MG63 (cell line): ENCODE data around the gene RNF133. TPM values are rescaled to one million over a fixed set of nuclear protein-coding genes. Genes with fewer than 3 reads are reported as not detected.

ENCODE experiments used
- DNase-seq: peaks from one replicate; pipeline ENCODE4 v3.0.0-alpha.2; 2020
- H3K27me3 ChIP-seq: fragments of 250-450 bp; sonication (Bioruptor Pico); 2 replicates; pipeline ENCODE4 v1.5.1; 2020; ENCODE audit warnings: mild to moderate bottlenecking, moderate library complexity
- H3K36me3 ChIP-seq: fragments of 250-450 bp; sonication (Bioruptor Pico); 2 replicates; pipeline ENCODE4 v1.5.1; 2020; ENCODE audit warnings: mild to moderate bottlenecking, moderate library complexity
- H3K4me3 ChIP-seq: fragments of 250-450 bp; sonication (Bioruptor Pico); 2 replicates; pipeline ENCODE4 v1.5.1; 2020; ENCODE audit warnings: mild to moderate bottlenecking, moderate library complexity
- H3K9me3 ChIP-seq: fragments of 250-450 bp; sonication (Bioruptor Pico); 2 replicates; pipeline ENCODE4 v1.5.1; 2020; ENCODE audit warnings: mild to moderate bottlenecking, moderate library complexity
- total RNA-seq: library from RNA; depleted of rRNA; stranded (reverse); fragments of >200 nt; shearing (Covaris generic); gene quantifications from 2 replicates; pipeline ENCODE4 v1.2.3, GENCODE V29; 2014; ENCODE audit warnings: low replicate concordance; rRNA removed

Gene RNF133
- total RNA-seq, 1 experiment from 2014 or later, result not detected

DNA sequence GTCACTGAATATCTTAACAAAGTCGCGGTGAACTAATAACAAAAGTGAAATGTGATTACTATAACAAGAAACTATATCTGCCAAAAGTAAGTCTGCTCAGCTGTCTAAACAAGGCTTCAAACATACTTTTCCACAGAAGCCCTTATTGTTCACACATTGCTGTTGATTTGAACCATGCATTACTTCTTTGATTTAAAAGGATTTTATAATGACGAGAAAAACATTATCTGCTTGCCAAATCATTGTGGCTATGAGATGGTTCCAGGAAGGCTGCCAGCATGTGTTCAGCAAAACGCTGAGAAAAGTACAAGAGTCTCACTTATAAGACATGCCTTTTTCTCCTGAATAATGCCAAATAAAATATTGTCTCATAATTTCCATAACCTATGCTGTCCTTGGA, 24.4 kb downstream of the RNF133 start:
- Histone ChIP-seq H3K36me3 (no peaks in the 10 kb centered on the region), H3K9me3 (no peaks in the 10 kb centered on the region), H3K27me3 (no peaks in the 10 kb centered on the region), H3K4me3 (no peak overlapping the region)
- DNase-seq, result peak; percentile 59

GRCh38 chr7:122673951-122674350, 25.0 kb downstream of the RNF133 start:
- Histone ChIP-seq H3K27me3 (no peaks in the 10 kb centered on the region), H3K4me3 (no peak overlapping the region), H3K36me3 (no peaks in the 10 kb centered on the region), H3K9me3 (no peaks in the 10 kb centered on the region)
- DNase-seq, result no peak

DNA sequence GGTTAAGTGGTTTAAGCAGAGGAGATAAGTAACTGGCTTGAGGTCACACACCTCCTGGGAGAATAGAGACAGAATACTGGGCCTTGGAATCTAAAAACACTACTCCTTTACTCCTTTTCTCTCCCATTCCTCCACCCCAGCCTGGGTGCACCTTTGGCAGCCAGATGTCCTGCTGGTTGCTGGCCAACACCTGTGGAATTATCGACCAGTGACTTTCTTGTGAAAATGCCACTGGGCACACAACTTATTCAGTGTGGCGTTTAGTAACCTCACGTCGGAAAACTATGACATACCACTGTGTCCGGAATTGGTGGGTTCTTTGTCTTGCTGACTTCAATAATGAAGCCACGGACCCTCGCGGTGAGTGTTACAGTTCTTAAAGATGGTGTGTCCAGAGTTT, 26.4 kb downstream of the RNF133 start:
- H3K36me3 ChIP-seq, result no peaks in the 10 kb centered on the region
- no peak overlapping the region for H3K4me3 ChIP-seq
- DNase-seq, result no peak
- H3K9me3 ChIP-seq, result no peaks in the 10 kb centered on the region
- H3K27me3 ChIP-seq, result no peaks in the 10 kb centered on the region

DNA sequence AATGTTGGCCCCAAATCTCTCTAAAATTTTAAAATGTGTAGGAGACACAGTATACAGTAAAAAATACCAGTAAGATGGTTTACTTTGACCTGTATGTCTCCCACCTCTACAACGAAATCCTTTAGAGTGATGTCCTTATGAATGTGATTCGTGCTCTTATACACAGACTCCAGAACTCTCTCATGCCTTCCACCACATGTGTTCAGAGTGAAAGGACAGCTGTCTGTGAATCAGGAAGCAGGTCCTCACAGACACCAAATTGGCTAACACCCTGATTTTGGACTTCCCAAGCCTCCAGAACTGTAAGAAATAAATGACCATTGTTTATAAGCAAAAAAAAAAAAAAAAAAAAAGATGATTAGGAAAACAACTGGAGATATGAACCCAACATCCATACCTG, 35.2 kb downstream of the RNF133 start:
- DNase-seq, result no peak
- H3K36me3 ChIP-seq, result no peaks in the 10 kb centered on the region
- no peak overlapping the region for H3K4me3 ChIP-seq
- H3K27me3 ChIP-seq, result no peaks in the 10 kb centered on the region
- no peaks in the 10 kb centered on the region for H3K9me3 ChIP-seq

DNA sequence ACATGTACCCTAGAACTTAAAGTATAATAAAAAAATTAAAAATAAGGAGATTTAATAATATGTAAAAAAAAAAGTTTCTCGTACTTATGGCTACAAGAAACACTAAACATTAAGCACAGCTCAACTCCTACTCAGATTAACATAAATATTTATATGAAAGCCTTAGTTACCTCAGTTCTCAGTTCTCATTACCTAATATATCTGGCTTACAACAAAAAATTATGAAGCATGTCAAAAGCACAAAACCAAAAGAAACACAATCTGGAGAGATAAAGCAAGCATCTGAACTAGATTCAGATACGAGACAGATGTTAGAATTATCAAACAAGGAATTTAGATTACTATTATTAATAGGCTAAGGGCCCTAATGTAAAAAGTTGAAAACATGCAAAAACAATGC, 40.1 kb downstream of the RNF133 start:
- DNase-seq, result no peak

GRCh38 chr7:122653685-122654084, 45.2 kb downstream of the RNF133 start:
- no peak overlapping the region for H3K4me3 ChIP-seq
- H3K9me3 ChIP-seq, result no peaks in the 10 kb centered on the region
- no peaks in the 10 kb centered on the region for H3K27me3 ChIP-seq
- no peak for DNase-seq
- H3K36me3 ChIP-seq, result no peaks in the 10 kb centered on the region

More for the DNA sequence above, 40.1 kb downstream of the RNF133 start:
- Histone ChIP-seq H3K4me3 (no peak overlapping the region), H3K36me3 (no peaks in the 10 kb centered on the region), H3K9me3 (no peaks in the 10 kb centered on the region), H3K27me3 (no peaks in the 10 kb centered on the region)

DNA sequence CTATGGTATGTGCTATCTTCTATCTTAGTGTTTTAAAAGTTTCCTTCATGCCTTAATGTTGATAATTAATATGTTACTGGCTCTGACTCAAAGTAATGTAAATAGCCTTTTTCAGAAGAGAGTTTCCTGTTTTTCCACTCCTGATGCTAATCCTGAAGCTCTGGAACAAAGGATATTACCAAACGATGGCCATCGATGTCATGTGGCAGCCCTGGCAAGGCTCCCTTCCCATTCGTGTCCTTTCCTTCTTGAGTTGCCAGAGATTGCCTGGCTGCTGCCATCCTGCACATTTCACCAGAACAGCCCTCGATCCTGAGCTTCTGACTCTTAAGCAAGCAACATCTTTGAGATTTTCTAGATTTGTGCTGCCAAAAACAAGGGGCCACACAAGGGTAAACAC, 46.0 kb downstream of the RNF133 start:
- Histone ChIP-seq H3K9me3 (no peaks in the 10 kb centered on the region), H3K36me3 (no peaks in the 10 kb centered on the region), H3K4me3 (no peak overlapping the region), H3K27me3 (no peaks in the 10 kb centered on the region)
- no peak for DNase-seq

- H3K9me3 ChIP-seq, result no peaks in the 10 kb centered on the region
- DNase-seq, result no peak
- H3K4me3 ChIP-seq, result no peak overlapping the region
- H3K27me3 ChIP-seq, result no peaks in the 10 kb centered on the region
- H3K36me3 ChIP-seq, result no peaks in the 10 kb centered on the region
Measured at GRCh38 chr7:122651451-122651850, 47.5 kb downstream of the RNF133 start.

Other genes starting within 250 kb of the RNF133 start
- gene RNF148, start 3.8 kb upstream of the RNF133 start, total RNA-seq, result not detected in 2 replicates
- gene CADPS2, start 187.3 kb upstream of the RNF133 start, total RNA-seq, result 1.3 and 3.4 TPM in 2 replicates